Right cardiac atrium (tissue), 5 donors: ENCODE data around the gene CCDC57. TPM values are rescaled to one million over a fixed set of nuclear protein-coding genes. Genes with fewer than 3 reads are reported as not detected.

Experiments used
- ATAC-seq, 2 donors: fragments of 200-7000 bp; cut with Tn5 transposase; one replicate each; pipeline versions ENCODE4 v1.8.0 to v1.9.1; 2020; ENCODE audit warnings: moderate library complexity in 2 of 2, mild to moderate bottlenecking in 1 of 2
- DNase-seq, 3 donors: peaks; one replicate each; pipeline ENCODE4 v3.0.0-alpha.2; 2020
- H3K27ac ChIP-seq: one replicate; pipeline ENCODE4 v1.5.1; 2013; ENCODE audit warnings: mild to moderate bottlenecking, low read length, control low read depth, moderate library complexity
- H3K27me3 ChIP-seq: one replicate; pipeline ENCODE4 v1.6.1; 2013; ENCODE audit not compliant: control insufficient read depth, insufficient read depth
- H3K4me1 ChIP-seq: one replicate; pipeline ENCODE4 v1.6.1; 2013; ENCODE audit warnings: low read length; ENCODE audit not compliant: control insufficient read depth, insufficient read depth
- H3K4me3 ChIP-seq: one replicate; pipeline ENCODE4 v1.5.1; 2013; ENCODE audit warnings: low read length, control low read depth
- H3K9me3 ChIP-seq: one replicate; pipeline ENCODE4 v1.6.1; 2013; ENCODE audit warnings: low read length; ENCODE audit not compliant: control insufficient read depth
- WGBS: extraction: QIAGEN DNeasy Blood & Tissue Kit; methylation state at CpG from one replicate; pipeline ENCODE4 v1.1.7; 2013; 5-methylcytosine and 5-hydroxymethylcytosine counted together
- intact Hi-C, 4 donors: fragments of 100-400 bp; cut with DNase I; formaldehyde crosslinking; loops; one replicate each; pipeline versions ENCODE4 v1.11.0 to v1.14.0; 2022 to 2023
- polyA plus RNA-seq: library from polyadenylated mRNA; stranded (reverse); fragments of 200-250 nt; gene quantifications from one replicate; pipeline ENCODE4 v1.2.3, GENCODE V29; 2013
- total RNA-seq, 4 donors: library from RNA; stranded (reverse); fragmentation: NEBNext Ultra II Directional; extraction: Animal tissue kit (Norgen Biotek cat#: 25700); gene quantifications; one replicate each; pipeline ENCODE4 v1.2.1, GENCODE V29; 2021
- donor health status: healthy with polysubstance abuse.
- donor health status: DM: no; HTN: yes; CAD: no.
- donor health status: DM: no; HTN: no; CAD: no.
- donor health status: DM: no; HTN: yes; CAD: no; lungs with severe emphysema.
- donor health status: DM: yes; HTN: yes; CAD: no.

CCDC57 gene
- total and polyA plus RNA-seq, 5 donors = 12.1 to 17.3 (median 16.2) TPM

DNA sequence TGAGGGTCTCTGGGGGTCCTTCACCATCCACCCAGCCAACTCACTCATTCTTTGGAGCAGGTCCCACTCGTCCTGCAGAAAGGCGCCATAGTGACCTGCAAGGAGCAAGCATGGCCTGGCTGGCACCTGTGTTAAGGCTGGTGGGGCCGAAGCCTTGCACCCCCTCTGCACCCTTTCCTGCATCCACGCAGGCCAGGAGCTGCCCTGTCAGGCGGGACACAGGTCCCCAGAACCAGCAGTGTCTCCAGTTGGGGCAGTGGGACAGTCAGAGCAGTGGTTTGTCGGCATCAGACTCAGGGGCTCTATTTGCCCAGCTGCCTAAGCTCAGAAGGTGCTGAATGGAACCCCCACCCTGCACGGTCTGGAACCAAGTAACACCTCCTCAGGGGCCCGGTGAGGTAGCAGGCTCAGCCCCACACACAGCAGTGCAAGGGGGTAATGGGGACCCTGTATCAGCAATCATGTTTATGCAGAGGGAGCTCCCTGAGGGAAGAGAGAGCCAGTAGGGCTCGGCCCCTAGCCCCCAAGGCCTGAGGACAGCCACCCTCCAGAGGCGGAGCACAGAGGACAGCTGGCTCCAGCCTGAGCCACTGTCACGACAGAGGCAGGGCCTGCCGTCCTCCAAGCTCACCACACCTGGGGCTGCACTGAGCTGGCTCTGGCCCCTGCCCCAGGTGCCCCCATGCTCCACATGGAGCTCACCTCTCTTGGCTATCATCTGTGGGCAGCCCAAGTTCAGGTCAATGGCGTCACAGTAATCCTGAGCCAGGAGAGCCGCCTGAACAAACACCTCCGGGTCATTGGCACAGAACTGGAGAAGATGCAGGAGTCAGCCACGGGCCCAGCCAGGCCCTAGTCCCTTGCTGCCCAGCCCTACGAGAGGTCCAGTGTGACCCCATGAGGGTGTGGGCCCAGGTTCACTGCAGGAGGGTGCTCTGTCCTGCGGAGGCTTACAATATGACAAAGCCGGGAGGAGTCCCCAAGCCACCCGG, 148.9 kb downstream of the CCDC57 start:
- DNase-seq = peak in 2 of 3 donors; percentile 6 to 51
- H3K27me3 ChIP-seq = no peaks in the 10 kb centered on the region
- no peak overlapping the region for H3K4me3 ChIP-seq
- 76% methylated on average over 20 of the region's 20 CpGs for WGBS
- H3K9me3 ChIP-seq = no peaks in the 10 kb centered on the region
- no peak overlapping the region for H3K27ac ChIP-seq
- no peak for ATAC-seq
- peaks cover 6% of the 10 kb centered on the region for H3K4me1 ChIP-seq
- intact Hi-C loops = no loop called here

DNA sequence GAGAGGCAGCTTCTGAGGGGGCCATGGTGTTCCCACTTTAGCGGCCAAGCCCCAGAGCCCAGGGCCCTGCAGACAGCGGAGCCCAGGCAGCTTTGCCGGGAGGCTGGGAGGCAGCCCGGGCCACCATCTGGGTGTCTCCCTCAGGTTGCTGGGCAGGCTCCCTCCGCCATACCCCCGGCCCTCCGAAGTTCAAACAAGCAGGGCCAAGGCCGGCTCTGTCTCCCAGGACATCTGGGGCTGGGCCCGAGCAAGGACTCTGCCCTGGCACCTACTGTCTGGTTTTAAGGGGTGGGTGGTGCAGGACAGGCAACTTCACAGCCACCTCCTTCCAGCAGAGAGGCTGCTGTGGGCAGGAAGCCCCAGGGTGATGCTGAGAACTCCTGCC, 149.7 kb downstream of the CCDC57 start:
- H3K27ac ChIP-seq = no peak overlapping the region
- DNase-seq (peak in 2 of 3 donors; percentile 29 to 54), ATAC-seq (no peak)
- no peaks in the 10 kb centered on the region for H3K27me3 ChIP-seq
- peaks cover 6% of the 10 kb centered on the region for H3K4me1 ChIP-seq
- no peak overlapping the region for H3K4me3 ChIP-seq
- intact Hi-C loops = no loop called here
- H3K9me3 ChIP-seq = no peaks in the 10 kb centered on the region
- 86% methylated on average over 9 of the region's 9 CpGs for WGBS

- peaks cover 6% of the 10 kb centered on the region for H3K4me1 ChIP-seq
- ATAC-seq (no peak), DNase-seq (peak; percentile 10 to 45 (median 37))
- no peak overlapping the region for H3K27ac ChIP-seq
- H3K9me3 ChIP-seq = no peaks in the 10 kb centered on the region
- 81% methylated on average over 24 of the region's 24 CpGs for WGBS
- H3K27me3 ChIP-seq = no peaks in the 10 kb centered on the region
- H3K4me3 ChIP-seq = no peak overlapping the region
- intact Hi-C loops = no loop called here
Observed at GRCh38 chr17:82062076-82062983, 150.3 kb downstream of the CCDC57 start.

DNA sequence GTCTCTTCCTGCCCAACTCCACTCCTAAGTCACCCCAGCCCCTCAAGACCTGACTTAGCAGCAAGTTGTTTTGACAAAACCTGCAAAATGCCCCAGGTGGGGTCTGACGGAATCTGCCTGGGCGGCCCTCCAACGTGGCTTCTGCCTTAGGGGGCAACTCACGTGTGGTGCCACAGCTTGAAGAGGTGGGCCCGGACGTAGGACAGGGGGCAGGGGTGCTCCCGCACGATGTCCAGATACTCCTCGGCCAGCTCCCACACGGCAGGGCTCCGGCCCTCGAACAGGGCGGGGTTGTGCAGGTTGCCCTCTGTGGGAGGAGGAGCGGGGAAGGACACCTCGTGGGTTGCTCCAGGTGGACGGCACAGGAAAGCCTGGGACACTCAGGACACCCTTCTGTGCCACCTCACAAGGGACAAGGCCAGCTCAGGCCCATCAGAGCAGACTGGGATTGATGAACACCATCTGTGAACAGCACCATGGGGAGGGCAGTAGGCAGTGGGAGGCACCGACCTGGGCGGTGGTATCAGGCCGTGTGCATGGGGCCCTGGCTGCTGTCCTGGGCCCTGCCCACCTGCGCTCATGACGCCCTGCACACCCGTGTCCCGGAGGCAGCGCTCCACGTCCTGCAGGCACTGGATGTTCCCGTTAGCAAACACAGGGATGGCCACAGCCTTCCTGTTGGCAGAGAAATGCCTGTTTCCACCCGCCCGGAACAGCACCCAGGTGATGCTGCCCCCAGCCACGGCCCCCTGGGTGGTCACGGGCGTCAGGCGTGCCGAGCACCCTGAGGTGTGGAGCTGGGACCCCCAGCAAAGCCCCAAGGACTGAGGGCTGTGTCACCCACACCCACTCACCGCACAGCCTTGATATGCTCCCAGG, 151.4 kb downstream of the CCDC57 start:
- no peak overlapping the region for H3K4me3 ChIP-seq
- no peaks in the 10 kb centered on the region for H3K27me3 ChIP-seq
- intact Hi-C loops = no loop called here
- DNase-seq (peak; percentile 9 to 43 (median 41)), ATAC-seq (no peak)
- H3K27ac ChIP-seq = no peak overlapping the region
- H3K9me3 ChIP-seq = no peaks in the 10 kb centered on the region
- peaks cover 6% of the 10 kb centered on the region for H3K4me1 ChIP-seq
- WGBS = 86% methylated on average over 34 of the region's 34 CpGs

GRCh38 chr17:82060614-82061013, 152.0 kb downstream of the CCDC57 start:
- WGBS = 86% methylated on average over 14 of the region's 14 CpGs
- no peak for ATAC-seq
- Histone ChIP-seq H3K27me3 (no peaks in the 10 kb centered on the region), H3K4me3 (no peak overlapping the region), H3K27ac (no peak overlapping the region), H3K4me1 (peaks cover 6% of the 10 kb centered on the region), H3K9me3 (no peaks in the 10 kb centered on the region)
- peak; percentile 10 to 57 (median 38) for DNase-seq
- intact Hi-C loops = no loop called here

GRCh38 chr17:82060001-82060380, 152.7 kb downstream of the CCDC57 start:
- Histone ChIP-seq H3K27me3 (no peaks in the 10 kb centered on the region), H3K4me3 (no peak overlapping the region), H3K9me3 (no peaks in the 10 kb centered on the region), H3K4me1 (peaks cover 6% of the 10 kb centered on the region), H3K27ac (no peak overlapping the region)
- intact Hi-C loops = no loop called here
- DNase-seq (peak; percentile 5 to 53 (median 41)), ATAC-seq (no peak)
- 79% methylated on average over 16 of the region's 16 CpGs for WGBS

DNA sequence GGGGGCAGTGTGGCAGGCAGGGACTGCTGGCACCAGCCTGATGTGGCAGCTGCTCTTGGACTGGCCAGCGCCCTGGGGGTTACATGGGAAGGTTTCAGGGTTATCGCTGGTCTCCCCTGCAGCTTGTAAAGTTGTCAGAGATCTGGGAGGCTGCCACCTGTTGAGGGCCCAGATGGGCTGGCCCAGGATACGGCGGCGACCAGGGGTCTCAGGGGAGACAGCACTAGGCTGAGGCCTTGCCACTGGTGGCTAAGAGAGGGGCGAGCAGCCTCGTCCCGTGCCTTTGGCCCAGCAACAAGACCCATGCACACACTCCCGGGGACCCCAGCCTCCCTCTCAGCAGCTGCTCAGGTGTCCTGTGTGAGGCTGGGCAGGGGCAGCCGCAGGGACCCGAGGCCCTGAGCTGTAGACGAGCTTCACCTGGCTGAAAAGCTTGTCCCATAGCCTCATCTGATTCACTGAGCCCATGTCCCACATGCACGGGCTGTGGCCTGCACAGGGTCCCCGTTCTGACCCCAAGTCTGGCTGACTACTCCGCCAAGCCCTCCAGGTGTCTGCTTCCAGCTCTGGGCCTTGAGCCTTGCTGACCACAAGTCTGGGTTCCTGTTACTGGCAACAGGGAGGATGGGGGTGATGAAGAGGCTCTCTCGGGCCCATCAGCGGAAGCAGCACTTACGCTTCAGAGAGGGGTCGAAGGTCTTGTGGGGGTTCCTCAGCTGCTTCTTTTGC, 153.2 kb downstream of the CCDC57 start:
- WGBS = 67% methylated on average over 19 of the region's 19 CpGs
- Histone ChIP-seq H3K4me3 (no peak overlapping the region), H3K27ac (no peak overlapping the region), H3K4me1 (peaks cover under 1% of the 10 kb centered on the region), H3K9me3 (no peaks in the 10 kb centered on the region), H3K27me3 (no peaks in the 10 kb centered on the region)
- DNase-seq (peak in 2 of 3 donors; percentile 50 to 55), ATAC-seq (no peak)
- intact Hi-C loops = no loop called here

DNA sequence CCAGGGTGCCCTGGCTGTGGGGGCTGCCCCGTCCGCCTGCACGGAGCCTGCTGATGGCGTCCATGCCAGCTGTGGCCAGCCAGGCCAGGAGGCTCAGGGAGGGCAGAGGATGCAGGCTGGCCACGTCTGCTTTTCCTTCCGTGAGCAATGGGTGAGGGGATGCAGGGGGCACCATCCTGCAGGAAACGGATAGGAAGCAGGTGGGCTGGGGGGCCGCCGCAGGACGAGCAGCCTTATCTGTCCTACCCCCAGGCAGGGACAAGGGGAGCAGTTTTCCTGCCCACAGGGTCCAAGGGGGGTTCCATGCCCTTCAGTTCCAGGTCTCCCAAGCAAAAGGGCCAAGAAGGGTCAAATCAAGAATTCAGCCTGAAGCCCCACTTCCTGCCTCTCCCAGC, 153.8 kb downstream of the CCDC57 start:
- no peaks in the 10 kb centered on the region for H3K9me3 ChIP-seq
- H3K27me3 ChIP-seq = no peaks in the 10 kb centered on the region
- whole genome bisulfite sequencing = 71% methylated on average over 10 of the region's 10 CpGs
- DNase-seq (peak in 1 of 3 donors; percentile 42), ATAC-seq (no peak)
- no peak overlapping the region for H3K27ac ChIP-seq
- H3K4me3 ChIP-seq = no peak overlapping the region
- no peaks in the 10 kb centered on the region for H3K4me1 ChIP-seq
- intact Hi-C loops = no loop called here

DNA sequence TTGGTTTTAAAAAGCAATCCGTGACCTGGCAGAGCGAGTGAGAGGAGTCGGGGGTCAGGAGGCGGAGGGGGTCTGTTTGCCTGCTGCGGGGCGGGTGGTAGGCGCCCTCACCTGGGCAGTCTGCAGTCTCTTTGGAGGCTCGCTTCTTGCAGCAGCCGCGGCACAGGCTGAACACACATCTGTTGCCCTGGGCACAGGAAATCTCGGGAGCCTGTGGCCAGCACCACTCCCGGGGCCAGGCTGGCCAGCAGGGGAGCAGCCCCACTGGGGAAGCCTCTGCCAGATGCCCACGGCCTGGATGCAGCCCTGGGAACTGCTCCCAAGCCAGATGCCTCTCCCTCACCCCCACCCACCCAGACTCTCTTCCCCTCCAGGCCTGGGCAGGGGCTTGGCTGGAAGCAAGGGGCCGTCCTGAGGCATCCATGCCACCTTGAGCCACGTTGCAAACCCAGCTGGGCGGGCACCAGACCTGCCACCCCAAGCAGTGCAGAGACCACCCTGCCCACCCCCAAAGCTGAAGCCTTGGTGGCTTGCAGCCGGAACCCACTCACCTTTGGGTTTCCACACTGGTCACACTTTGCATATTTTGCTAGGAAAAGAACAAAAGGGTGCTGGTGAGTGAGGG, 154.3 kb downstream of the CCDC57 start:
- intact Hi-C loops = no loop called here
- H3K4me3 ChIP-seq = no peak overlapping the region
- DNase-seq (peak in 1 of 3 donors; percentile 51), ATAC-seq (no peak)
- H3K27me3 ChIP-seq = no peaks in the 10 kb centered on the region
- no peaks in the 10 kb centered on the region for H3K9me3 ChIP-seq
- WGBS = 77% methylated on average over 17 of the region's 17 CpGs
- H3K4me1 ChIP-seq = no peaks in the 10 kb centered on the region
- no peak overlapping the region for H3K27ac ChIP-seq
